ENCODE data around the gene PLEKHG4B. TPM values are rescaled to one million over a fixed set of nuclear protein-coding genes. Genes with fewer than 3 reads are reported as not detected.

PLEKHG4B gene
- total RNA-seq, 1 donor from 2014 or later: not detected

DNA sequence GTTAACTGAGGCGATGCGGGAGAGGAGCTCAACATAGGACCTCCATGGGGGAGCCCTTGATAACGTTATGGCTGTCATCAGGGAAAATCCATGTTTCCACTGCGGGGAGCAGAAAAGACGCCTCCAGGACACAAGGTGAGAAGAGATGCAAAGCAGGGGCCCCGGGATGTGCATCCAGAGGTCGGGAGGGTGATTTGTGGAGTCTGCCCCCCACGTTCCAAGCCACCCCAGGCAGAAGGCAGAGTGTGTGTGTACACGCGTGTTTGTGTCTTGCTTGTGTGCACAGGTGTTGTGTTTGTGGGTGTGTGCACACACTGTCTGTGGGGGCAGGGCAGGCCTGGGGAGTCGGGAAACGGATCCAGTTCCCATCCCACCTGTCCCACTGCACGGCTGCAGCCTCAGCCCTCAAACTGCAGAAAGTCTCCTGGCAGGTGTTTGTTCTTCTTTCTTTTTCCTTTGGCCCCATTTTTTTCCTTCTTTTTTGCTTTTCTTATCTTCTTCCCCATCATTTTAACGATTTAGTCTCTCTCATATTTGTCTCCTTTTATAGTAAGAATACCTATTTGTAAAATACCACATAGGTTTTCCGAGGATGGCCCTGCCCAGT lies 17.4 kb upstream of the PLEKHG4B start:
- intact Hi-C loops (cut with micrococcal nuclease): no loop called here

DNA sequence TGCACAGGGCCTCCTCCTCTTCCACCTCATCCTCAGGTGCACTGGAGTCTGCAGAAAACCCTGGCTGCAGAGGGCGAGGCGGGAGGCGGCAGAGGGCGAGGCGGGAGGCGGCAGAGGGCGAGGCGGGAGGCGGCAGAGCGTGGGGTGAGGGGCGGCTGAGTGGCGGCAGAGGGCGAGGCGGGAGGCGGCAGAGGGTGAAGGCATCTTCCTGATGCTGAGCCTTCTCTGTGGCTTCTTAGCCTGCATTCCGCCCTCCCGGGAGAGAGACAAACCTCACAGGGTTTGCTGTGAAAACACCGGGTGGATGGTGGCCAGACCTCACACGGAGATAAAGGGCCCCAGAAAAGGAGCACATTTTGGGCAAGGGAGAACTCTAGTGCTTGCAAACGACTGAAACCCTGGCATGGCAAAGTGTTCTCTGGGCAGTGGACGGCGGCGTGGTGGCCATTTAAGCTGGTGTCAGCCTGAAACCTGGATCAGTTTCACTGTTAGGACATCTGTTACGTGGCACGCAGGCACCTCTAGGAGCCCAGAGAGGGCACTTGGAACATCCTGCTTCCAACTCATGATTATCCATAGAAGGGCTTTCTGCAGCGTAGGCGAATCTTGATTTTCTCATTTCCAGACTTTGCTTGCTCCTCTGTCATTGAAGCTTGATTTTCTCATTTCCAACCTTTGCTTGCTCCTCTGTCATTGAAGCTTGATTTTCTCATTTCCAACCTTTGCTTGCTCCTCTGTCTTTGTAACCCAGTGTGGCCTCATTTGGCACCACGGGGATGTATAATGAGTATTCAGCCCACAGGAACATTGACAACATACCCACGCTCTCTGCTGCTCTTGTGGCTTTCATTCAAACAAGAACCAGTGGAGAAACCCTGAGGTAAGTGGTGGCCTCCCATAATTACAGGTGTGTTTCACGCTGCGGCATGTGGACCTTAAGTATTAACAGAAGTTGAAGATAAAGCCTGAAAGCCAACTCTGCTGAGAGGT lies 16.3 kb upstream of the PLEKHG4B start:
- intact Hi-C loops (cut with micrococcal nuclease): no loop called here

DNA sequence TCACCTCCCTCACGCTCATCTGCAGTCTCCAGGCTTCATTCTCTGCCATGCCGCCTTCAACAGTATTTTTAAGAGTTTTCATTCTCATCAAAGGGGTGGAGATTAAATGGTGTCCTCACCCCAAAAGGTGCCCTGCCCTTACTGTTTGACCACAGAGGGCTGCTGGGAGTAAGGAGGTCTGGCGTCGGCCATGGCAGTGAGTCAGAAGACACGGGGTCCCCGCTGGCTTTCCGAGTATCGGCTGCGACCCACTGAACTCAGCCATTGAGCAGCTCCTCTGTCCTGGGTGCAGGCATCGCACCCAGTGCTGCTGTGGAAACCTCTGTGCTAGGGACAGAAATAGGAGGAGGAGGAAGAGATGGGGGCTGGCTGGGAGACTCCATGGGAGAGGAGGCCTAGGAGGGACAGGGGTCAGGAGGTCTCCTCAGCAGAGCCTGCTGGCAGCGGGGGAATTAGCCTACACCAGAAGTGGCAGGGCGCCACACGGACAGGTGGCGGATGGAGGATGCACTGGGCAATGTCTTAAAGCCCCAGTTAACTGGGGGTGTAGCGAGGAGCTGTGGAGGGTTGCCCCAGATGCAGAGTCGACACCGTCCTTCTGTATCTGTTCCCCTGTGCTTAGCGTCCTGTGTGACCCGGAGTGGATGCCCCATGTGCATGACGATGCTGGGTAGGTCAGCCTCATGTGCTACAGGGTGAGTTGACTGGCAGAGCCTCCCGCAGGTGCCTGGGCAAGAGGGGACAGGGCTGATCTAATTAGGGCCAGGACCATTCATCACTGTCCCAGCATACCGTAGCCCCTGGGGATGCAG lies 15.4 kb upstream of the PLEKHG4B start:
- intact Hi-C loops (cut with micrococcal nuclease): no loop called here

DNA sequence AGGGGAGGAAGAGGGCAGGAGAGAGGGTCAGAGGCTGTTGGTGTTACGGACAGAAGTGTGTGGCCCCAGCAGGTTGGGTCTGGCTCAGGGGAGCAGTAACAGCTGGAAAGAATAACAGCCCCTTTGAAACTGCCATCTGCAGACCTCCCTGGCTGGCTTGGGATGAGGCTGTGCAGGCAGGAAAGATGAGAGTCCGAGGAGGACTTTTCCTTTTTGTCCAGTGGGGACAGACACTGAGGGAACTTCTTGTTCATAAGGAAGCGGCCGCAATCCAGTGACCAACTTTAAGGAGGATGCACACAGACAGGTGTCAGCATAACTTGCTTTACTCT lies 14.8 kb upstream of the PLEKHG4B start:
- intact Hi-C loops (cut with micrococcal nuclease): no loop called here

DNA sequence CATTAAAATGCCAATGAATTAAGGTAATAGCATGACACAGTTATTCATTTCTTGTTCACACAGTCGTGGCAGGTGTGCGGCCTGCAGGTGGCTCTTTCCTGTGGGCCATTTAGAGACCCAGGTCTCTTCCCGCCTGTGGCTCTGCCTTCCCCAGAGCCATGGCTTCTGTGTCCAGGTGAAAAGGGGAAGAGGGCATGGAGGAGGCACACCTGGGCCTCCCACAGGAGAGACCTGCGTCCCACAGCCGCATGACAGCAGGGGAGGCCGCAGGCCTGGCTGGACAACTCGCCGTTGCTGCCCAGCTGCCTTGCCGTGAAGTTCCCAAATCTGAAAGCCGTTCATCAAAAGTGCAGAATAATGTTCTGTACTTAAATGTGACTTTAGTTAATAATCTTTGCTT lies 14.4 kb upstream of the PLEKHG4B start:
- intact Hi-C loops (cut with micrococcal nuclease): no loop called here

DNA sequence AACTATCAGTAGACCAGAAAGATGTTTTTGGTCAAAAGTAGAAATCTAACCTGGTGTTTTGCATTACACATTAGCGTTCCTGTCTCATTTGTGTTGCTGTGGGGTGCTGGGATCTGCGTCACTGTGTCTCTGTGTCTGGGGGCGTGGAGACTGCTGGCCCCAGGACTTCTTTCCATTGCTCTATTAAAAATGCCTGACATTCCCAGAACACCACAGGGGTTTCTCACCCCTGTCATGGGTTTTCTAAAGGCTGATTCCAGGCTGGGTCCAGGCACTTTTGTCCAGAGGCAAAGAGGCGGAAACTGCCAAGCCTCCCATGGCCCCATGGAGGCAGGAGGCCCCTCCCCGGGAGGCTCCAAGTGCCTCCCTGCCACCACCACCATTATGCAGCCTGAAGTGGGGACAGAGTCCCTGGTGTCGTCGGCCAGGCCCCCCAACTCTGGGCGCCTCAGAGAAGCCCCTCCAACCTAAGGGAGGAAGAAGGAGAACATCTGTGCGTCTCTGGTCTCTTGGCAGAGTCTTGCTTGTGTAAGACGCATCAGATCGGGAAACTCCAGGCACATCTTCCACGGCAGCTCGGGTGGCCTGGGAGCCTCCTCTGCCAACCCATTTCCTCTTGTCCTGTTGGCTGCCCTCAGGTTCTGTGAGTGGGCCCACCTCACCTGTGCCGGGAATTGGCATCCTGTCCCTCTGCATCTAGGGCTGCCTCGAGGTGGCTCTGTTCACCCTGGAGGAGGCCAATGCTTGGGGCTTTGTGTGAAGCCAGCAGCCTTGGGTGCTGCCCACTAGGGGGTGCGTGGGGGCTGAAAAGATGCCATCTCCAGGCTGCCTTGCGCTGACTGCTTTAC lies 13.8 kb upstream of the PLEKHG4B start:
- intact Hi-C loops (cut with micrococcal nuclease): no loop called here

DNA sequence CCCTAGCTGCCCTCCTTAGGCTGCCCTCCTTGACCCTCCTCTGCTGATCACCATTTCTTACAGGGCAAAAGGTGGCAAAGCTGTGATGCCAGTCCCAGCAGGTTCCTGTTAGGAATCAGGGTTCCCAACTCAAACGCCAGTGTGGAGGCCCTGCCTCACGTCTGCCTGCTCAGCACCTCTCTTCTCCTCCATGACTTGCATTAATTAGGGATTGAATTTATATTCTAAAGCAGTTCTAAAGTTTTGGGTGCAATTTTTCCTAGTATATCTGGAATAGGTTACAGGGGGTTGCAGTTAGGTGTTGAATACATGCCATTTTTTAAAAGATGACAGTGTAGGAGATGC lies 13.2 kb upstream of the PLEKHG4B start:
- intact Hi-C loops (cut with micrococcal nuclease): no loop called here

DNA sequence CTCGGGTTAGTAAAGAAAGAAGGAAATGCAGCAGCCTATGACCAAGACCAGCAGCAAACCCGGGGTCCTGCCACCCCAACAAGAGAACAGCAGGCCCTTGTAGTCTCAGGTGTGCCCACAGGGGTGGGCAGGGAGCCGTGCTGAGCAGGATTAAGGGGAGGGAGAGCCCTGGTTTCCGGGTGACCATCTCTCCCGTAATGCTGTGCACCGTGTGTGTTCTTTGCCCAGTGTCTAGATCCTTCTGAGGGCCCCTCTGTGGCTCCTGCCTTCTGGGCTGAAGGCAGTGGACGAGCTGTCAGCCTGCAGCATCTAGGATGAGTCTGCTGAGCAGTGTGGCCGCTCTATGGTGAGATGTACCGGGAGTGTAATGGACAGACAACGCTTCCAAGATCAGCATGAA lies 12.7 kb upstream of the PLEKHG4B start:
- intact Hi-C loops (cut with micrococcal nuclease): no loop called here

DNA sequence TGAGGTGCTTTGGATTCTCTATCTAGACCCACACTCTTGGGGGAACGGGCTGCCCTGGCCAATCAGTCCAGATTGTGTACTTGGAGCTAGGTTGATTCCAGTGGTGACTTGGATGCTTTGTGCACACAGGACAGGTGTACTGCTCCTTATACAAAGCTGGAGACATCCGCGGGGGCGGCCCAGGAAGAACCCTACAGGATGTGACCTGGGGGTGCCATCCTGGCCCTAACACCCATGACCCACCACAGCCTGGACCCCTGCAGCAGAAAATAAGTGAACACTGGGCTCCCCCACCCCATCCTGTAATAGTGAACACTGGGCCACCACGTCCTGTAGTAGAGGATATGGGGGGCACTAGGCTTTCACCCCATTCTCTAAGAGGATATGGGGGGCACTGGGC lies 12.1 kb upstream of the PLEKHG4B start:
- intact Hi-C loops (cut with micrococcal nuclease): no loop called here

DNA sequence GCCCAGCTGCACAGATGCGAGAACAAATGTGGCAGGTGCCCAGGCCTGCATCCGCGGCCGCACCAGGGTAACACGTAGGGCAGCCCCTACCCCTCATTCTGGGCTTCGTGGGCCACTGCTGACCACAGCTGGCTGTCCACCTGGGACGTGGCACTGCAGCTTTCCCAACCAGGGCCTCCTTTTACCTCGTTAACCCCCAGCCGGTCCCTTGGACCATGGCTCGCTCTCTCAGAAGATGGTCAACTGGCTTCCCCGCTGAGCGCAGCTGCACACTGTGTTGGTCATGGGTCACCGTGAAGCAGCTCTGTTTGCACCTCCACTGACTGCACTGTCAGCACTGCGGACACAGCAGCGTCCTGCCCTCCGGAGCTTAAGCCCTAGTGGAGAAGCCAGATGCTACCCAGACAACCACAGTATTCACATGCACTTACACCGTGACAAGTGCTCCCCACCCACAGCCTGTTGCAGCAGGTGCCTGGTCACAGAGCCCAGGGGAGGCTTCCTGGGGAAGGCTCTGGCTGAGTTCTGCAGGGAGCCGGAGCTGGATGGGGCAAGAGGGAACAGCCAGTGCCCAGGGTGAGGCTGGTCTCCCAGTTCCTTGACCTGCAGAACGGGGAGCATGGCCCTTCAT lies 10.5 kb upstream of the PLEKHG4B start:
- intact Hi-C loops (cut with micrococcal nuclease): no loop called here

DNA sequence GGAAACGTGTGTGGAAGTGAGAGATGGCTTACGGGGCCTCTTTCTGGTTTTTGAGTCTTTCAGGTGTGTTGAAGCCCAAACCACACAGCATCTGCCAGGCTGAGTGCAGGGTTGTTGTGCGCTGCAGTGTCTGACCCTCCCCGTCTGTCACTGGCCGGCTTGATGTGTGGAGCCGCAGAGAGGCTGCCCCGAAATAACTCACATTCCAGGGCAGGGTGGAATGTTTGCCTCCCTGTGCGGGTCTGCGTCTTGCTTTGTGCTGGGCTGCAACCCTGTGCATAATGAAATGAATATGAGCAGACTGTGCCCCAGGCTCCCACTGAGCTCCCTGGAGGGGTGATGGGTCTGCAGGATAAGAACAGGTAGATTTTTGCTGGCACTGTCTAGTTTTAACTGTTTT lies 9.9 kb upstream of the PLEKHG4B start:
- intact Hi-C loops (cut with micrococcal nuclease): no loop called here

DNA sequence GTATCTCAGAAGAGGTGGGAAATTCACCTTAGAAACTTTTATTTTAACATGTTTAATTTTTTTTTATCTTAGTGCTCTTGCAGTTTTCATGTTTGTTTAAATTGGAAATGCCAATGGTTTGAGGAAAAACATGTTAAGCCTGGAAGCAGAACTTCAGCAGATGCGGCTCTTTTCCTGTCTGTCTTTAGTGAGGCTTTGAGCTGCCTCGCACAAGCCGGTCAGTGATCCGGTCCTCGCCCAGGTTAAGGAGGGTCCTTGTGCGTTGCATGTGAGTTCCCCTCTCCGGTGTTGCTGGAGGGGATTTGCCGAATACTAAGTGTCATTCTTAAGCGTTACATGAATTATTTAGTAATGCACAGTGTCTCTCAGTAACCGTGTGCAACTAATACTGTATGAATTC lies 9.4 kb upstream of the PLEKHG4B start:
- intact Hi-C loops (cut with micrococcal nuclease): no loop called here

DNA sequence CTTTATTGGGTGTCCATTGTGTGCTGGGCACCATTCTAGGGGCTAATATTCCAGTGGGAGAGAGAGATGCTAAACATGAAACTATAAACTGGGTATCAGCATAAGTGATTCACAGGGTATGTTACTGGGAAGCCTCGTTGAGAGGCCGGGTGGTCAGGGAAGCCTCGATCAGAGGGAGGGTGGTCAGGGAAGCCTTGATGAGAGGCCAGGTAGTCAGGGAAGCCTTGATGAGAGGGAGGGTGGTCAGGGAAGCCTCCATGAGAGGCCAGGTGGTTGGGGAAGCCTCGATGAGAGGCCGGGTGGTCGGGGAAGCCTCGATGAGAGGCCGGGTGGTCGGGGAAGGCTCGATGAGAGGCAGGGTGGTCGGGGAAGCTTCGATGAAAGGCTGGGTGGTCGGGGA lies 8.9 kb upstream of the PLEKHG4B start:
- intact Hi-C loops (cut with micrococcal nuclease): no loop called here

DNA sequence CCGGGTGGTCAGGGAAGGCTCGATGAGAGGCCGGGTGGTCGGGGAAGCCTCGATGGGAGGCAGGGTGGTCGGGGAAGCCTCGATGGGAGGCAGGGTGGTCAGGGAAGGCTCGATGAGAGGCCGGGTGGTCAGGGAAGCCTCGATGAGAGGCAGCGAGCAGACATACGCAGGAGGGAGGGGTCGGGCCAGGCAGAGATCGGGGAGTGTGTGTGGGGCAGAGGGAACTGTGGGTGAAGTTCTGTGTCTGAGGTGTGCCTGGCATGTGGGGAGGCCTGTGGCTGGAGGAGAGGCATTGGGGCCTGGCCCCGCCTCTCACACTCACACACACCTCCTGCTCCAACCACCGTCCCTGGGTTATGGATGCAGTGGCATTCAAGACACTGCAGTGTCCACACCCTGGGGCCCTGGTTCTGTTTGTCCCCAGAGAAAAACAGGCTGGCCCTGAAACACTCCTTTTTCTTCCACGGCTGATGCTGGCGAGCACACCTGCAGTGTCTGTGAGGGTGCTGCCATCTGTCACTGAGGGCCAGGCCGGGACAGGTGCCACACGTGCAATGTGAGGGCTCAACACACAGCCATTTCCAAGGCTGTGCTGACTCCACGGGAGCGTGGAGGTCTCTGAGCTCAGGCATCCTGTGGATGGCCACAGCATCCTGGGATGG lies 6.5 kb upstream of the PLEKHG4B start:
- intact Hi-C loops (cut with micrococcal nuclease): no loop called here

DNA sequence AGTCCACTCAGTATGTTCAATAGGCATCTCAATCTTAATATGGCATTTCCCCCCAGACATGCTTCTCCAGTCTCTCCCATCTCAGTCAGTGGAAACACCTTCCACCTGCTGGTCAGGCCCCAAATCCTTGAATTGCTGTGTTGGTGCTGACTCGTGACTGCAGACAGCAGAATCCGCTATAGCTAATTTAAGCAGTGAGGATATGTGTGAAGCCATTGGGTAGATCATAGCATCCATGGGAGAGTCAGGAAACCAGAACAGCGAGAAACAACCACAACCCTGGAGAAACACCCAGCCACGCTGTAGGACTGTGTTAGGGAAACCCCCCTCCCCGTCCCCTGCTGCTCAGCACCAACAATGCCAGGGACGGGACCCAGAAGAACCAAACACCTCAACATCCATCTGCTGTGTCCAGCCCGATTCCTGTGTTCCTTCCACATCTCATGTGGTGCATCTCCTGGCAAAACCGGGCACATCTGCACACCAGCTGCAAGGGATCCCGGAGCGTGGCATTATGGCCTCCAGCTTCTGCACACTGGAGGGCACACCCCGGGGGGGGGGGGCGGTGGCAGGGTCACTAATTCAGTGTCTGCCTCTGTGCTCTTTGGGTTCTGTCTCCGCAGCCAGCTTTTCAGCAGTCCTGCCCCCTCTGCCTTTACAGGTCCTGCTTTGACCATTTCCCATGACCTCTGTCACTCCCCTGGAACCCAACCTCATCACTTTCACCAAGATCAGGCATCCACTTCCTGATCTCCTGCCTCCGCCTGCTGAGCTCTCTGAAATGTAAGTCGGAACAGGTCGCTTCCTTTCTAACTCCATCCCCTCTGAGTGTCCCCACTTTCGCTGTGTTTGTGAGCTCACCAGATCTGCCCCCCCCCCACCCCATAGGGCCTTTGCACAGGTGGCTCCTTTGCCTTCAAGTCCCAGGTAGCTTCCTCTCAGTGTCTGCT lies 2.4 kb upstream of the PLEKHG4B start:
- intact Hi-C loops (cut with micrococcal nuclease): no loop called here

DNA sequence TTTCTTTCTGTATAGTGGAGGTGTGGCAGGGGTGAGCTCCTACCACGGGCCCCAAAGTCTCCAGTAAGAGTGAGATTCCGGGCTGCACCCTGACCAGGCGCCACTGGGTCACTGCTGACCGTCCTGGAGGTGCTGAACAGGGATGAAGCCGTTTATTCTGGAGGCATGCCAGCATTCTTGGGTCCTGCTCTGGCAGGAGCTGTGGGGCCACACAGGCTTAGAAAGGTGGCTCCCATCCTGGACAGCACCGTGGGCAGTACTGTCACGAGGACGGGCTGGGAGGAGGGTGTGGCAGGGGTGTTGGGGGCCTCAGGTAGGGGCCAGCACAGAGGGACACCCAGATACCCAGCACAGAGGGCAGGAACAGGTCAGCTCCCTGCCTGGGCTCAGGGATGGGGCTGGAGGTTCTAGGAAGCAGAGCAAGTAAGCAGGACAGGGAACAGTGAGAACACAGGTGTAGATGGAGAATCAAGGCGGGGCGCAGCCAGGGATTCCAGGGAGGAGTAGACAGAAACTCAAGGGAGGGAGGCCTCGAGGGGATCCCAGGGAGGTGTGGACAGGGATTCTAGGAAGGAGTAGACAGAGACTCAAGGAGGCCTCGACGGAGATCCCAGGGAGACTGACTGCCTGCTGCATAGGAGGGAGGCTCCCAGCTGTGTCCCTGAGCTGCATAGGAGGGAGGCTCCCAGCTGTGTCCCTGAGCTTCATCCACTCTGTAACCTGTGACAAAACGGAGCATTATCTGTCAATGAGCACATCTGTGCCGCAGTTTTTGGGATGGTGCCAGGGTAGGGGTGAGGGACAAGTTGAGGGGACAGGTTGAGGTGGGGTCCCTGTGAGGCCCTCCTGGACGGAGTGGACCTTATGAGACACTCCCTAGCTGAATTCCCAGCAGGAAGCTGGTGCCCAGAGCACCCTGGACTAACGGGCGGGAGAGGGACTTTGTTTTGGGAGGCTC lies 1.1 kb upstream of the PLEKHG4B start:
- intact Hi-C loops (cut with micrococcal nuclease): no loop called here

DNA sequence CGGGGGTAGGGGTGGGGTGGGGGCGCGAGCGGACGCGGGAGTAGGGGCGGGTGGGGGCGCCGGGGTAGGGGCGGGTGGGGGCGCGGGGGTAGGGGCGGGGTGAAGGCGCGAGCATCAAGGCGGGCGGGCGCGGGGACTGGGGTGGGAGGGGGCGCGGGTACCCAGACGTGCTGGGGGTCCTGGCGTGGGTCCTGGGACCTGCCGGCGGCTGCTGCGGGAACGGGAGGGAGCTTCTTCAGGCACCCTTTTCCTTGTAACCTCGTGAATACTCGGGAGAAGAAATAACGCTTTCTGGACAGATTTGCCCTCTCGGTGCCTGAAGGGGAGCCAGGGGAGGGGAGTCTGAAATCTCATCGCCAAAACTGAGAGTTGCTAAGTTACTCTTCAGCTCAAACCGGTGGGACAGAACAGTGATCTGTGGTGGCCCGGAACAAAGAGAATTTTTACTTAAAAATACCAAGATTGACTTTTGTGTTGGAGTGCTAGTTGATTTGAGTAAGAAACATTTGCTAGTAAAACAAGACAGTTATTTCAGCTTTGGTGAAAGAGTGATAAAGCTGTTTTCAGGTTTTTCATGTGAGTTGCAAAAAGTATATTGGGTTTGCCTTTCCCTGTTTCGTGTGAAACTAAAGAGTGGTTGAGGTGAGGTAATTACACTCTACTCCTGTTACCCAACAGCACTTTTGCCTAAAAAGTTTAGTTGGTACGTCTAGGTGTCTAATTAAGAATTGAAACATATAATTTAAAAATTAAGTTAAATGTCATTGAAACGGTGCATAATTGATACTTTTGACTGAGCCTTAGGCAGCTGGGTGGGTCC lies 643 bp downstream of the PLEKHG4B start:
- intact Hi-C loops (cut with micrococcal nuclease): no loop called here
